ENCODE data around the gene OR6T1.

Gene OR6T1

DNA sequence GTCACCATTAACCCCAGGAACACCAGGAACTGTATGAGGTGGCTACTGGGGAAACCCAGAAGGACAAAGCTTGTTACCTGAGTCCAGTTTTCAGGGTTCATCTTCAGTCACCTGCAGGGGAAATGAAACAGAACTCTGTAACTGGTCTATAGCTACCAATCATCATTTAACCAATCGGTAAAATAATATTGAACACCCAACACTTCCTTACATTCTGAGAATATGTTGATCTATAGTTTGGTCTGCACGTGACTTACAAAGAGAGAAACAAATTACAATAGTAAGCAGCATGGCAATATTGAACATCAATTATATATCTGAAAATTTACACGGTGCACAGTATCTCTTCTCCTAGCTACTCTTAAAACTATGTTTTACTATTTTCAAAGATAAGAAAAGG, at the start of gene OR6T1:
Gene OR6T1 (minus strand): TSS at position 101 of the 400 bp plus-strand sequence. CDS start 0 bp downstream, at position 101.
- H3K4me3 Mint-ChIP-seq, result no peak within 1 kb of the TSS
- peaks cover 14% of the 10 kb centered on the region for H3K27me3 Mint-ChIP-seq
- no peaks in the 10 kb centered on the region for H3K4me1 Mint-ChIP-seq
- H3K36me3 Mint-ChIP-seq, result no peaks in the 10 kb centered on the region
- no peak for ATAC-seq
- no peak within 1 kb of the TSS for H3K27ac Mint-ChIP-seq
- no peaks in the 10 kb centered on the region for H3K9me3 Mint-ChIP-seq

- H3K27me3 Mint-ChIP-seq, result no peaks in the 10 kb centered on the region
- no peak for ATAC-seq
- H3K4me1 Mint-ChIP-seq, result no peaks in the 10 kb centered on the region
- no peak overlapping the region for H3K4me3 Mint-ChIP-seq
- H3K9me3 Mint-ChIP-seq, result peaks cover 20% of the 10 kb centered on the region
- no peak overlapping the region for H3K27ac Mint-ChIP-seq
- H3K36me3 Mint-ChIP-seq, result no peaks in the 10 kb centered on the region
Measured at GRCh38 chr11:123979311-123979710, 35.7 kb upstream of the OR6T1 start.

- Mint-ChIP-seq H3K36me3 (no peaks in the 10 kb centered on the region), H3K4me3 (no peak within 1 kb of the TSS), H3K27me3 (no peaks in the 10 kb centered on the region), H3K27ac (no peak within 1 kb of the TSS), H3K4me1 (no peaks in the 10 kb centered on the region), H3K9me3 (peaks cover 13% of the 10 kb centered on the region)
- no peak for ATAC-seq
Measured at GRCh38 chr11:123977731-123978347, 34.2 kb upstream of the OR6T1 start, which contains the start of gene OR10S1. Gene OR10S1 (minus strand): TSS chr11:123977781. CDS start chr11:123977664, 117 bp downstream.

DNA sequence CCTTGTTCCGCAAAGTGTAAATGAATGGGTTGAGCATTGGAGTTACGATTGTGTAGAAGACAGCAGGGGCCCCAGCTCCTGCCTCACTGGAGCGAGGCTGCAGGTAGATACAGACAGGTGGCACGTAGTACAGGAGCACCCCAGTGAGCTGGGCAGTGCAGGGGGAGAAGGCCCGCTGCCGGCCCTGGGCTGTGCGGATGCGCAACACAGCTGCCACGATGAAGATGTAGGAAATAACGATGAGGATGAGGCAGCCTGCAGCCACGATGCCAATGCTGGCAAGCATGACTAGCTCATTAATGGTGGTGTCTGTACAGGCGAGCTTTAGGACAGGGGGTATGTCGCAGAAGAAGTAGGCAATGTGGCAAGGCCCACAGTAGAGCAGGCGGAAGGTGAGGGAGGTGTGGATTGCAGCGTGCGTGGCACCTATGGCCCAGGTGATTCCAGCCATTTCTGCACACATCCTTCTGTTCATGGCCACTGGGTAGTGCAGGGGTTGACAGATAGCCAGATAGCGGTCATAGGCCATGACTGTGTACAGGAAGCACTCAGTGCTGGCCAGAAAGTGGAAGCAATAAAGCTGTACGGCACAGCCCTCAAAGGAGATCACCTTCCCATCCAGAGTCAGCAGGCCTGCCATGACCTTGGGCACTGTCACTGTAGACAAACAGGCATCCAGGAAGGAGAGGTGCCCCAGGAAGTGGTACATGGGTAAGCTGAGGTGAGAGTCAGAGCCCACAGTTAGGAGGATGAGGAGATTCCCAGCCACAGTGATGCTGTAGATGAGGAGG, 33.3 kb upstream of the OR6T1 start:
- ATAC-seq, result peak; percentile 51
- H3K27me3 Mint-ChIP-seq, result no peaks in the 10 kb centered on the region
- H3K4me3 Mint-ChIP-seq, result no peak overlapping the region
- no peaks in the 10 kb centered on the region for H3K4me1 Mint-ChIP-seq
- peaks cover 7% of the 10 kb centered on the region for H3K9me3 Mint-ChIP-seq
- H3K27ac Mint-ChIP-seq, result no peak overlapping the region
- no peaks in the 10 kb centered on the region for H3K36me3 Mint-ChIP-seq

DNA sequence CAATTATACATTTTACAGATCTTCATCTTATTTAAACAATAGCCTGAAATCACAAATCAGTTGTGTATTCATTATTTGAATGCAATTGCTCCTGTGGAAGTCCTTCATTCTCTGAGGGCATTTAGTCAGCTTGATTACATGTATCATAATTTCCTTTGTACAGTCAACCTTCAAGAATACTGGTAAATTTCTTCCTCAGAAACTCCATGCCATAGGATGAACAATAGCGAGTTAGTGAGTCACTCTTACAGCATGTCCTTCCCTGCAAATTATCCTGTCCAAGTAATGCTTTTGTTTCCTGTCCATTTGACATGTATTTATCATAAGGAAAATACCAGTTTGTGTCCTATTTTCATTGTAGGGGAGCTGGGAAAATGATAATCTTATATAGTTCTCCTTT, 30.2 kb upstream of the OR6T1 start:
- Mint-ChIP-seq H3K27me3 (no peaks in the 10 kb centered on the region), H3K9me3 (peaks cover 7% of the 10 kb centered on the region), H3K4me3 (no peak overlapping the region), H3K4me1 (no peaks in the 10 kb centered on the region), H3K36me3 (no peaks in the 10 kb centered on the region), H3K27ac (no peak overlapping the region)
- no peak for ATAC-seq

DNA sequence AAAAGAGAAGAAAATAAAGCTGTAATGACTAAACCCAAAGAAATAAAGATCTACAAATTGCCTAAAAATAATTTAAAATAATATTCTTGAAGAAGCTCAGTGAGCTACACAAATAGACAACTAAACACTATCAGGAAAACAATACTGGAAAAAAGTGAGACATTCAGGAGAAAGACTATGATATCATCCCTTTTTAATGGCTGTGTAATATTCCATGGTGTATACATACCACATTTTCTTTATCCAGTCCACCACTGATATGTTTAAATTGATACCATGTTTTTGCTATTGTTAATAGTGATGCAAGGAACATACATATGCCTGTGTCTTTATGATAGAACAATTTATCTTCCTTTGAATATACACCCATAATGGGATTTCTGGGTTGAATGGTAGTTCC, 13.1 kb upstream of the OR6T1 start:
- Mint-ChIP-seq H3K4me3 (no peak overlapping the region), H3K36me3 (no peaks in the 10 kb centered on the region), H3K4me1 (no peaks in the 10 kb centered on the region), H3K27ac (no peak overlapping the region), H3K27me3 (no peaks in the 10 kb centered on the region), H3K9me3 (peaks cover 10% of the 10 kb centered on the region)
- no peak for ATAC-seq

DNA sequence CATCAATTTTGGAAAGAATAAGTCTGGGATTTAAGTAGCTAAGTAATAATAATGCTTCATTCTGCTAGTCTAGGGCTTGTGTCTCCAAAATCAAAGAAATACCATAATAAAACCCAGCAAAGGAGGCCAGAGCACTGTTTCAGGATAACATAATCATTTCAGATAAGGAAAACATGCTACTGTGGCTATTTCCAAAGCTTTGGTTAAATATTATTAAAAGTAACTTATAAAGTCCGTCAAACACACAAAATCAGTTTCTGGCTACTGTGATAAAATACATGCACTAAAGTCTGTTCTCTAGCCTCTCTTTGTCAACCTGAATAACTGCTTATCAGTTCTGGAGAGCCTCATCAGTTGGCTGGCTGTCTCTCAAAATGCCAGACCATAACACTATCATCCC, 1.5 kb upstream of the OR6T1 start:
- H3K9me3 Mint-ChIP-seq, result no peaks in the 10 kb centered on the region
- peaks cover 14% of the 10 kb centered on the region for H3K27me3 Mint-ChIP-seq
- H3K4me1 Mint-ChIP-seq, result no peaks in the 10 kb centered on the region
- H3K36me3 Mint-ChIP-seq, result no peaks in the 10 kb centered on the region
- H3K27ac Mint-ChIP-seq, result no peak overlapping the region
- ATAC-seq, result no peak
- H3K4me3 Mint-ChIP-seq, result no peak overlapping the region

DNA sequence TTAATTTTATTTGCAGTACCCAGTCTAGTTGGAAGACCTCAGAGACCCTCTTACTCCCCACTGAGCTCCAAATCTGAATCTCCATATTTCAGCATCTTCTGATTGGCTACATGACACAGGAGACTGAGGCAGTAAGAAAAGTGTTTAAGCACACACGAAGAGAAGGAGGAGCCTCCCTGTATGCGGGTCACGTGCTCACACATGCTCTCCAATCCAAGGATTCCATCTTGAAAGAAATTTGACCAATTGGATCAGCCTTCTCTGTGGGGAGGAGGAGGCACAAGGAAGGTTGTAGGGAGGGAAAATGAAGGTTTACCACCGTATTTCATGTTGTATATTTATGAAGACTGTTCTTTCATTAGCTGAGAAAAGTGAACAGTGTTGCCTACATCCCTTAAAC, 1.2 kb downstream of the OR6T1 start:
- no peak for ATAC-seq
- no peak overlapping the region for H3K27ac Mint-ChIP-seq
- H3K36me3 Mint-ChIP-seq, result no peaks in the 10 kb centered on the region
- peaks cover 10% of the 10 kb centered on the region for H3K27me3 Mint-ChIP-seq
- H3K4me3 Mint-ChIP-seq, result no peak overlapping the region
- no peaks in the 10 kb centered on the region for H3K9me3 Mint-ChIP-seq
- no peaks in the 10 kb centered on the region for H3K4me1 Mint-ChIP-seq

GRCh38 chr11:123939317-123939716, 4.3 kb downstream of the OR6T1 start, which contains the start of gene OR4D5:
Gene OR4D5 (plus strand): TSS chr11:123939617. CDS start chr11:123939617, 0 bp downstream.
- Mint-ChIP-seq H3K36me3 (no peaks in the 10 kb centered on the region), H3K27ac (no peak within 1 kb of the TSS), H3K4me3 (no peak within 1 kb of the TSS), H3K4me1 (no peaks in the 10 kb centered on the region), H3K27me3 (no peaks in the 10 kb centered on the region), H3K9me3 (no peaks in the 10 kb centered on the region)
- ATAC-seq, result no peak

DNA sequence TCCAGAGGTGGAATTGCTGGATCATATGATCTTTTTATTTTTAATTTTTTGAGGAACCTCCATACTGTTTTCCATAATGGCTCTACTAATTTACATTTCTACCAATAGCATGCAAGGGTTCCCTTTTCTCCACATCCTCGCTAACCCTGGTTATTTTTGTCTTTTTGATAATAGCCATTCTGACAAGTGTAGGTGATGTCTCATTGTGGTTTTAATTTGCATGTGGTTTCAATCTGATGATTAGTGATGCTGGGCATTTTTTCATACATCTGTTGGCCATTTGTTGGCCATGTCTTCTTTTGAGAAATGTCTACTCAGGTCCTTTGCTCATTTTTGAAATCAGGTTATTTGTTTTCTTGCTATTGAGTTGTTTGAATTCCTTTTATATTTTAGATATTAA, 19.6 kb downstream of the OR6T1 start:
- H3K36me3 Mint-ChIP-seq, result no peaks in the 10 kb centered on the region
- no peak overlapping the region for H3K27ac Mint-ChIP-seq
- no peaks in the 10 kb centered on the region for H3K4me1 Mint-ChIP-seq
- H3K27me3 Mint-ChIP-seq, result no peaks in the 10 kb centered on the region
- H3K9me3 Mint-ChIP-seq, result peaks cover 2% of the 10 kb centered on the region
- no peak for ATAC-seq
- H3K4me3 Mint-ChIP-seq, result no peak overlapping the region

DNA sequence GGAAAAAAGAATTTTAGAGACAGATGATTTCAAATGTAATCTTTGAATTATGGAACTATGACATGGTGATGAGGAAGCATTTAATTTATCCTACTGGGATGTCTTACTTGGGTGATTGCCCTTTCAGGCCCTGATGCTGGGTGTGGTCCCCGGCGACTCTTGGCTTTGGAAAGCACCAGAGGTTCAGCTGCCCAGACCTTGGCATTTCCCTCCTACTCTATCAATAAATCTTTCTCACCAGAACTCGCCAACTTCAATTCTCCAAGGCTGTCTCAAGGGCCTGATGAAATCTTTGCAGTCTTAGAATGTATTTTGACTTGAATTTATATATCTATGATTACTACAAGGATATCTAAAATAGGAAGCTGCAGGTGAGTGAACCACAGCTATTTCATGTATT, 22.7 kb downstream of the OR6T1 start:
- no peaks in the 10 kb centered on the region for H3K36me3 Mint-ChIP-seq
- ATAC-seq, result no peak
- H3K27ac Mint-ChIP-seq, result no peak overlapping the region
- peaks cover 2% of the 10 kb centered on the region for H3K9me3 Mint-ChIP-seq
- H3K4me1 Mint-ChIP-seq, result no peaks in the 10 kb centered on the region
- no peaks in the 10 kb centered on the region for H3K27me3 Mint-ChIP-seq
- no peak overlapping the region for H3K4me3 Mint-ChIP-seq

DNA sequence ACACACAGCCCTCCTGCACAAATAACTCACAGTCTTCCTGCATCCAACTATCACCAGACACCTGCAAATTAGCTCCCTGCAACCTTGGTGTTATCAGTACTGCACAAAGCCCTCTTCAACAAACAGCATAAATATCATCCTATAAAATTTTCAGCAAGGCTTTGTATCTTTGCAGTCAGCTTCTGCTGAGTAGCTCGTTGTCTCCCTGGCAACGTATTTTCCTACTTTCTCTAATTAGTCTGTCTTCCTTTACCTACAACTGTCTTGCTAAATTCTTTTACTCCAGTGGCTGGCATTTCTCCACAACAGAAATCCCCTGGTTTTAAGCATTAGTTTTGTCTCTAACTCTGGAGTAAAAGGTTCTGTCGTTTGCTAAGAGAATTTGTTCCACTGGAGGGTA, 37.8 kb downstream of the OR6T1 start:
- no peaks in the 10 kb centered on the region for H3K36me3 Mint-ChIP-seq
- H3K4me1 Mint-ChIP-seq, result no peaks in the 10 kb centered on the region
- no peak overlapping the region for H3K27ac Mint-ChIP-seq
- ATAC-seq, result no peak
- no peaks in the 10 kb centered on the region for H3K27me3 Mint-ChIP-seq
- no peaks in the 10 kb centered on the region for H3K9me3 Mint-ChIP-seq
- no peak overlapping the region for H3K4me3 Mint-ChIP-seq

- H3K36me3 Mint-ChIP-seq, result no peaks in the 10 kb centered on the region
- no peaks in the 10 kb centered on the region for H3K4me1 Mint-ChIP-seq
- no peaks in the 10 kb centered on the region for H3K9me3 Mint-ChIP-seq
- H3K27ac Mint-ChIP-seq, result no peak overlapping the region
- H3K4me3 Mint-ChIP-seq, result no peak overlapping the region
- H3K27me3 Mint-ChIP-seq, result no peaks in the 10 kb centered on the region
- peak; percentile 34 for ATAC-seq
Measured at GRCh38 chr11:123904932-123905331, 38.7 kb downstream of the OR6T1 start.

GRCh38 chr11:123903932-123904331, 39.7 kb downstream of the OR6T1 start:
- Mint-ChIP-seq H3K4me1 (no peaks in the 10 kb centered on the region), H3K36me3 (no peaks in the 10 kb centered on the region), H3K4me3 (no peak overlapping the region), H3K9me3 (no peaks in the 10 kb centered on the region), H3K27me3 (no peaks in the 10 kb centered on the region), H3K27ac (no peak overlapping the region)
- ATAC-seq, result no peak

DNA sequence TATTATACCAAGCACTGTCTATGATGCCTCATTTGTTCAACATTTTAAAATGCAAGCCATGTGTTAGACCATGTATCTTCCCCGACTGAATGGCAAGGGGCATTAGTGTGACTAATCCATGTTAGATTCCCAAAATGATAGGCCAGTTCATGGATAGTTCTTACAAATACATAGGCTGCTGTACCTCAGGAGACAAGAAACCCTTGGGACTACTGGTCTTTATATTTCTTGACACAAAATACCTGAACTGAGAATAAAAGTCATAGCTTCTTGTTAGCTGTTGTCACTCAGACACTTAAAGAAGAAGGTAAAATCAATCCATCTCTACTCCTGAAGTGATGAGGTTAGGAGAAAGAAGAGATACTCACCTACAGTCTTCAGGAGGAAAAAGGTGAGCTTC, 41.8 kb downstream of the OR6T1 start, which contains the start of gene OR8D4:
Gene OR8D4 (plus strand): TSS at position 301 of the 400 bp plus-strand sequence. CDS start 4,265 bp downstream, outside the sequence.
- Mint-ChIP-seq H3K36me3 (no peaks in the 10 kb centered on the region), H3K27me3 (no peaks in the 10 kb centered on the region), H3K4me1 (no peaks in the 10 kb centered on the region), H3K9me3 (no peaks in the 10 kb centered on the region), H3K27ac (no peak within 1 kb of the TSS), H3K4me3 (no peak within 1 kb of the TSS)
- no peak for ATAC-seq

DNA sequence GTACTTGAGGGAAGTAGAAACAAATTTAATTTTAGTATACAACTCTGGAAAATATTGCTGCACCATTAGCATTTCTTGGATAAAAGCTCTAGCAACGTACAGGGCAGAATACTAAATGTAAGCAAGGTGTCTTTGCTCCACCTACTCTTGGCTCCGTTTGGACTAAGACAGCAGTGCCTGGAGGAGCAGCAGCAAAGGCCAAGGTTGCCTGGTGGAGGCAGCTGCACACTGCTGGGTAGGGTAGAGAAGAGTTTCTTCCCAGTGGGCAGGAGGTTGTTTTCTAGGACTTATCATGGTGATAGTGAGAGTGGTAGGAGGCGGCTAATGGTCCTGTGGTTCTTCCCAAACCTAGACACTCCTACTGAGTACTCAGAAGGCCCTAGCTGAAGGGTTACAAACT, 43.8 kb downstream of the OR6T1 start:
- no peak overlapping the region for H3K27ac Mint-ChIP-seq
- no peak for ATAC-seq
- no peaks in the 10 kb centered on the region for H3K36me3 Mint-ChIP-seq
- no peaks in the 10 kb centered on the region for H3K4me1 Mint-ChIP-seq
- H3K9me3 Mint-ChIP-seq, result no peaks in the 10 kb centered on the region
- H3K4me3 Mint-ChIP-seq, result no peak overlapping the region
- H3K27me3 Mint-ChIP-seq, result no peaks in the 10 kb centered on the region

Data from stimulated activated memory B cell treated with anti-CD40 and anti-IgM and Interleukin-4, amounts not matched to agents 10 μg/mL and 1 μg/mL and 100 μg/mL, for 72 hours (primary cell).